GM12878 (cell line): Measurements from ENCODE around the gene NOD1.

Experiments used
- CREB1 ChIP-seq: IDR thresholded peaks from 2 replicates; pipeline ENCODE4 v1.6.1; 2012; ENCODE audit warnings: low read depth, mild to moderate bottlenecking, inconsistent platforms
- EP300 ChIP-seq, 2 experiments: fragments of 150-350 bp in 1 of 2; IDR thresholded peaks; 2 replicates each; pipeline ENCODE4 v1.6.1; 2011 to 2012; ENCODE audit warnings: low read depth in 2 of 2, low read length in 2 of 2, borderline replicate concordance in 1 of 2, improper control_type of control experiment in 1 of 2, inconsistent platforms in 1 of 2; ENCODE audit not compliant: control insufficient read depth in 1 of 2
- MXI1 ChIP-seq: fragments of 150-350 bp; IDR thresholded peaks from 2 replicates; pipeline ENCODE4 v1.6.1; 2011; ENCODE audit warnings: low read depth, mild to moderate bottlenecking, inconsistent platforms, low read length, improper control_type of control experiment
- POLR2A ChIP-seq: IDR thresholded peaks from 2 replicates; pipeline ENCODE4 v1.6.1; 2011; ENCODE audit warnings: low read depth, mild to moderate bottlenecking, low read length
- SMC3 ChIP-seq: IDR thresholded peaks from 2 replicates; pipeline ENCODE4 v1.6.1; 2011; ENCODE audit warnings: low read length, improper control_type of control experiment, borderline replicate concordance
- ZNF24 ChIP-seq: fragments of 450-650 bp; IDR thresholded peaks from 2 replicates; pipeline ENCODE4 v1.6.1; 2017; ENCODE audit warnings: antibody characterized with exemption, mild to moderate bottlenecking
- ZNF274 ChIP-seq: IDR thresholded peaks from one replicate; pipeline ENCODE4 v1.8.0; 2011; ENCODE audit not compliant: insufficient read length, insufficient read depth
- ZSCAN29 ChIP-seq: fragments of 450-650 bp; IDR thresholded peaks from 2 replicates; pipeline ENCODE4 v1.6.1; 2017; ENCODE audit warnings: mild to moderate bottlenecking, moderate library complexity
- TF ChIP-seq, protein P1 (sequence below): IDR thresholded peaks from 2 replicates; pipeline ENCODE4 v1.6.1; 2012; ENCODE audit warnings: low read depth, low read length, improper control_type of control experiment

DNA sequence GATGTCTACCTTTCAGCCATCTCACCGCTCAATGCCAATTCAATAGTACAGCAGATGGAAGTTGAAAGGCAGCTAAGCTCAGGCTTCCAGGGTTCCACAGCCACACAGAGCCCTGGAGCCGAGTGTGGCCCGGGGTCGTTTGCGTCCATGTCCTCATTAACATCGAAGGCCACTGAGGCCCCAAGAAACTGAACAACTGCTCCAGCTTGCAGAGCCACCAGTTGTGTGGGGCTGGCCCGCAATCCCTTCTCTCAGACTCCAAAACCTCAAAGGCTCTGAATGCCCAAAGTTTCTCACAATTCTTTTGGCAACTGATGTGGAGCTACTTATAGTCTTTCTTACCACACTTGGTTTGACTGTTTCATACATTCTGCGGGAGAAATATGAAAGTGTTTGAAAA is 31.1 kb downstream of the NOD1 start:
- TF ChIP-seq ZSCAN29 (no peak), MXI1 (no peak), SMC3 (no peak), EP300 (IDR thresholded peaks at IDR 0.05; ENCODE audit: borderline replicate concordance in 1 of 2, control insufficient read depth in 1 of 2, low read depth in 2 of 2, low read length in 2 of 2) (no peak), CREB1 (no peak), POLR2A (no peak), ZNF24 (no peak), ZNF274 (no peak)
- TF ChIP-seq, protein P1, sequence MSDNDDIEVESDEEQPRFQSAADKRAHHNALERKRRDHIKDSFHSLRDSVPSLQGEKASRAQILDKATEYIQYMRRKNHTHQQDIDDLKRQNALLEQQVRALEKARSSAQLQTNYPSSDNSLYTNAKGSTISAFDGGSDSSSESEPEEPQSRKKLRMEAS = no peak
